ENCODE measurements around the gene KRTAP10-10. TPM values are rescaled to one million over a fixed set of nuclear protein-coding genes. Genes with fewer than 3 reads are reported as not detected.

The KRTAP10-10 gene
- total RNA-seq, 2 donors from 2014 or later = not detected

DNA sequence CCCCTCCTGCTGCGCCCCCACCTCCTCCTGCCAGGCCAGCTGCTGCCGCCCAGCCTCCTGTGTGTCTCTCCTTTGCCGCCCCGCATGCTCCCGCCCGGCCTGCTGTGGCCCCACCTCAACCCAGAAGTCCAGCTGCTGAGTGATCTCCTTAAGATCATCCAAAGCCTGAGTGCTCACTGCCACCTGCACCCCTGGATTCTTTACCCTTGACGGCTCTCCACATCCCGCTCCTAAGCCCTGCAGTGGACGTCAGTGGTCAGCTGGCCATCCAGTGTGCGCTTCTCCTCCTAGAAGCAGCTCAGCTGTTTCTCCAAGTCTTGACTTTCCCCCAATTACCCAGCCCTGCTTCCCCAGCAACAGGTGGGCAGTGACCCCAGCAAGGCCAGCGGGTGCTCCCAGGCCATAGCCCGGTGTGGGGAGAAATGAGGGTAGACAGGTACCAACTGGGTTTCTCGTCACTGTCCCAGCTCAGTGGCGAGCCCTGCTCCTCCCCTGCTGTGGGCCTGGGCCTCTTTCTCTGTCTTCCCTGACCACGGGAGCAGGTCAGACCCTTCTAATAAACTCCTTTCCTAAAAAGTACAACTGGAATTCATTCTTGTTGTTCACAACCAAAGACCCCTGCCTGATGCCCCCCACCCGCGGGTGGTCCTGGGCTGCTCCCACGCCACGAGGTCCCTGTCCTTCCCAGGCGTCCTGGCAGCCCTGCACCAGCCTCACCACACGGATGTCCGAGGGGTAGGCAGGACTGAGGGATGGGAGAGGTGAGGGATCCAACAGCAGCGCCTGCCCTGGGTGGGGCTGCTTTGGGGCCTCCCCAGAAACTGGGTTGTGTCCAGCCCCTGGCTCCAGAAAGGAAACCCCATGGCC, 35.3 kb upstream of the KRTAP10-10 start:
- intact Hi-C loops (cut with DNase I) = no loop called here

GRCh38 chr21:44602463-44602850, 34.7 kb upstream of the KRTAP10-10 start:
- no peak for DNase-seq (ENCODE audit: low spot score)
- intact Hi-C loops (cut with DNase I) = no loop called here

More for the DNA sequence above, 35.3 kb upstream of the KRTAP10-10 start:
- peak; percentile 51 for DNase-seq (ENCODE audit: low spot score)

DNA sequence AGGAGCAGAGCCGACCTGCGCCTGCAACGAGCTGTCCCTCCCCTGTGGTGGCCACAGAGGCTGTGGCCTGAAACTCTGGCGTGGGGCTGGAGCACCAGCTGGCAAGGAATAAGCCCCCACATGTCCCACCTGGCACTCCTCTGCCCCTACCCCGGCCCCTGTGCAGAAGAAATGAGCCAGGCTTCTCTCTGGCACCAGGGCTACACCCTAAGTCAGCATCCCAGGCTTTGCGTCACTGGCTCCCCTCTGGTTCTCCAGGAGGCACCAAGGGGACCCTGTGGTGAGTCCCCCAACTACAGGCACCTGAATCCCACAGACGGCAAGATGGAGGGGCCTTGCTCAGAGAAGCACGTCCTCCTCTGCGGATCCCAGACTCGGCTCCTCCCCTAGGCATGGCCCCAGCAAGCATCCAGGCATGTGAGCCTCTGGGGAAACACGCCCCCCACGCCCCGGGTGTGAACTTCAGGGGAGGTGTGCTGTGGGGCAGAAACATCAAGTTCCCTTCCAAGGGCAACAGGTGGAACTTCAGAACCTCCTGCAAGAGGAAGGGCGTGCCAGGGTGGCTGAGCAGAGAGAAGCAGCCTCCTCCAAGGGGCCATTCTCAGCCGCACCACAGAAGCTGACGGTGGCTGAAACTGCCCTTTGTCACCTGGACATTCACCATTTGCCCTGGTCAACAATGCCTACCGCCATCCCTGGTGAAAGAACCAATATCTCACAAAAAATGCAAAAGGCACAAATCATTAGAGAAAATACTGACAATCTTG, 33.9 kb upstream of the KRTAP10-10 start:
- intact Hi-C loops (cut with DNase I) = no loop called here
- DNase-seq (ENCODE audit: low spot score) = peak; percentile 37

DNA sequence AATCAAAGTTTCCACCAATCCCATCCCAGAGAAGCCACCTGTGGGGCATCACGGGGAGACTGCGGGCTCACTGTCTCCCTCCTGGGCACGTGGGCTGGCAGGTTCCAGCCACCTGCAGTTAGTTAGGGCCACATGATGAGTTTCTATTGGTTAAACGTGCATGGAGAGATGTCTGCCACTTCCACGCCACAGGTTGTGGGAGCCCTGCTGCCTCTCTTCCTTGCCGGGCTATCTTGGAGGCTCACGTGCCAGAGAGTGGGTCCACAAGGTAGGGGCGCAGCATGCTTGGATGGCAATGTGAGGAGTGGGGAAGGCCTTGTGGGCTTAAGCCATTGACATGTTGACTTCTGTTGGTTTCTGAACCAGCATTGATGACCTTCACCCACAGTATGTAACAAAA, 33.2 kb upstream of the KRTAP10-10 start:
- DNase-seq (ENCODE audit: low spot score) = peak; percentile 57
- intact Hi-C loops (cut with DNase I) = no loop called here

- intact Hi-C loops (cut with DNase I) = no loop called here
- no peak for DNase-seq (ENCODE audit: low spot score)
Observed at GRCh38 chr21:44606495-44606894, 30.7 kb upstream of the KRTAP10-10 start.

DNA sequence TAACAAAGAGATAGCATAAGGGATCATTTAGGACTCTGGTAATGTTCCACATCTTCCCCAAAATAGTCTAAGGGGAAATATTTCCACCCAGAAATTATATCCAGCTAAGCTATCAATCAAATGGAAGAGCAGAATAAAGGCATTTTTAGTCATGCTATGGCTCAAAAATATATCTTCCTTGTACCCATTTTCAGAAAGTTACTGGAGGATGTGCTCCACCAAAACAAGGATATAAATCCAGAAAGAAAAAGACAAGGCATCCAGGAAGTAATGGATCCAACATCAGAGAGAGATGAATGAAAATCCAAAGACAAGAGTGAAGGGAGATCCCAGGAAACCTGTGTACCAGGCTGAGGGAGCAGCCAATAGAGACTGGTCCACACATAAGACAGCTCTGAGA, 28.0 kb upstream of the KRTAP10-10 start:
- DNase-seq (ENCODE audit: low spot score) = no peak
- intact Hi-C loops (cut with DNase I) = no loop called here

GRCh38 chr21:44610157-44610843, 26.9 kb upstream of the KRTAP10-10 start:
- DNase-seq (ENCODE audit: low spot score) = peak; percentile 55
- intact Hi-C loops (cut with DNase I) = loop anchor here in 1 of 2 donors (10.0 kb wide), 1 partner anchor 305 kb away; no protein-coding TSS in a partner anchor

GRCh38 chr21:44611551-44611950, 25.6 kb upstream of the KRTAP10-10 start:
- no peak for DNase-seq (ENCODE audit: low spot score)

DNA sequence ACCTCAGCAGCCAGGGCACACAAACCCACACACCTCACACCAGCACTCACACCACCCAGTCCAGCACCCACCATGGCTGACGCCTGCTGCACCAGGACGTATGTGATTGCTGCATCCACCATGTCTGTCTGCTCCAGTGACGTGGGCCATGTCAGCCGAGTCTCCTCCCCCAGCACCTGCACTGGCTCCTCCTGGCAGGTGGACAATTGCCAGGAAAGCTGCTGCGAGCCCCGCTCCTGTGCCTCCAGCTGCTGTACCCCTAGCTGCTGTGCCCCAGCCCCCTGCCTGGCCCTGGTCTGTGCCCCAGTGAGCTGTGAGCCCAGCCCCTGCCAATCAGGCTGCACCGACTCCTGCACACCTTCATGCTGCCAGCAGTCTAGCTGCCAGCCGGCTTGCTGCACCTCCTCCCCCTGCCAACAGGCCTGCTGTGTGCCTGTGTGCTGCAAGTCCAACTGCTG, 25.1 kb upstream of the KRTAP10-10 start, which contains the start of gene KRTAP10-8:
Gene KRTAP10-8 (plus strand): TSS at position 51 of the 458 bp plus-strand sequence. CDS start 22 bp downstream, at position 73.
- intact Hi-C loops (cut with DNase I) = loop anchor here in 1 of 2 donors (10.0 kb wide), 1 partner anchor 303 kb away; no protein-coding TSS in a partner anchor
- DNase-seq (ENCODE audit: low spot score) = peak; percentile 71

More at GRCh38 chr21:44611551-44611950, 25.6 kb upstream of the KRTAP10-10 start:
- intact Hi-C loops (cut with DNase I) = loop anchor here in 1 of 2 donors (10.0 kb wide), 1 partner anchor 303 kb away; no protein-coding TSS in a partner anchor

- intact Hi-C loops (cut with DNase I) = loop anchor here in 1 of 2 donors (10.0 kb wide), 1 partner anchor 302 kb away; no protein-coding TSS in a partner anchor
- DNase-seq (ENCODE audit: low spot score) = peak; percentile 66
Observed at GRCh38 chr21:44612669-44613229, 24.4 kb upstream of the KRTAP10-10 start.

GRCh38 chr21:44613386-44614155, 23.6 kb upstream of the KRTAP10-10 start:
- intact Hi-C loops (cut with DNase I) = loop anchor here in 1 of 2 donors (10.0 kb wide), 1 partner anchor 301 kb away; no protein-coding TSS in a partner anchor
- DNase-seq (ENCODE audit: low spot score) = peak; percentile 71

DNA sequence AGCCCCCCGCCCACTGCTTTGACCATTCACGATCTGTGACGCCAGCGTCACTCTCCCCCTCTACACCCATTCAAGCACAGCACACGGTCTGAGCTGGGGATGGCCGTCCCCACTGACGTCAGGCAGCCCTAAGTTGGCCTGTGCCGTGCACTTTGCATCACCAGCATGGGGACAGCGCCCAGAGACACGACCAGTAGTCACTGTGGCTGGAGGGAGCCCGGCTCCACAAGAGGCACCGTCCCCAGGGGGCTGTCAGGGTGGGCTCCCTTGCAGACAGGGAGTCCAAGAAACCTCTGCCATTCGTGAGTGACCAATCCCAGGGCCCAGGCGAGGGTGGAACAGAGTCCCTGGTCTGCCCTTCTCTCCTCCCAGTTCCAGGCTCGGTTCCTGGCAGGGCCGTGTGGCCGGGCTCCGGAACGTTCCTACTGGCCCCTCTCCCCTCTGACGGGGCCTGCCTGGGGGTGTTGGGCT, 23.0 kb upstream of the KRTAP10-10 start:
- DNase-seq (ENCODE audit: low spot score) = peak; percentile 73

DNA sequence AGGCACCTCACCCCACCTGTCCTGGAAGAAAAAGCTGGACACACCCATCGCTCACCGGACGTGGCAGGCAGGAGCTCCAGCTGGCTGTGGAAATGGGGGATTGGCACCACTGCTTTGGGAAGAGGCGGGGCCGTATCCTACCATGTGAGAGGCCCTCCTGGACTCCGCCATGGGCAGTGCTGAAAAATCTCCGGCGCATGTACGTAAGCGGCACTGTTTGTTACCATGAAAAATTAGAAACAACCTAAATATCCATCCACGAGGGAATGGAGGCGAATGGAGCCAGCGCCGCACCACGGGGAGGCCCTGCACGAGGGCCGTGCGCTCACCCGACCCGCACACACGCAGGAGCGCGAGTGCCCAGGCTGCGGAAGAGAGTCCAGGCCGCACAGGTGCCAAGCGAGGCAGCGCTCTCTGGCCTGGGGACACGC, 22.2 kb upstream of the KRTAP10-10 start:
- peak; percentile 66 for DNase-seq (ENCODE audit: low spot score)
- intact Hi-C loops (cut with DNase I) = loop anchor here in 1 of 2 donors (10.0 kb wide), 1 partner anchor 300 kb away; no protein-coding TSS in a partner anchor

More for the DNA sequence above, 23.0 kb upstream of the KRTAP10-10 start:
- intact Hi-C loops (cut with DNase I) = loop anchor here in 1 of 2 donors (10.0 kb wide), 1 partner anchor 301 kb away; no protein-coding TSS in a partner anchor

DNA sequence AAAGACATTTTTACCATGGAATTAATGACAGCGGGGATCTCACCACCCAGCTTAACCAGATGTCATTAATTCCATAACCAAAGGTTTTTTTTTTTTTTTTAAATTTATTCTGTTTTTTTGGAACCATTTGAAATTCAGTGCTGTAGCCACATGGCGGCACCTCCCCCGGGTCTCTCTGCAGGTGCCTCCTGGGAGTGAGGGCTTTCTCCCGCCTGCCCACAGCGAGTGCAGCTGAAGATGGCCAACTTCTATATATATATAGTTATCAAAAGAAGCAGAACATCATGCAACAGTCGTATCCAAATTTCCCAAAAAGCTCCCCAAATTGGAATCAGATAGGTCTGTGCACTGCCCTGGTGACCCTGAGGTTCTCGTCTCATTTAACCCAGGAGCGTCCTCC, 21.7 kb upstream of the KRTAP10-10 start:
- no peak for DNase-seq (ENCODE audit: low spot score)
- intact Hi-C loops (cut with DNase I) = loop anchor here in 1 of 2 donors (10.0 kb wide), 1 partner anchor 299 kb away; no protein-coding TSS in a partner anchor

DNA sequence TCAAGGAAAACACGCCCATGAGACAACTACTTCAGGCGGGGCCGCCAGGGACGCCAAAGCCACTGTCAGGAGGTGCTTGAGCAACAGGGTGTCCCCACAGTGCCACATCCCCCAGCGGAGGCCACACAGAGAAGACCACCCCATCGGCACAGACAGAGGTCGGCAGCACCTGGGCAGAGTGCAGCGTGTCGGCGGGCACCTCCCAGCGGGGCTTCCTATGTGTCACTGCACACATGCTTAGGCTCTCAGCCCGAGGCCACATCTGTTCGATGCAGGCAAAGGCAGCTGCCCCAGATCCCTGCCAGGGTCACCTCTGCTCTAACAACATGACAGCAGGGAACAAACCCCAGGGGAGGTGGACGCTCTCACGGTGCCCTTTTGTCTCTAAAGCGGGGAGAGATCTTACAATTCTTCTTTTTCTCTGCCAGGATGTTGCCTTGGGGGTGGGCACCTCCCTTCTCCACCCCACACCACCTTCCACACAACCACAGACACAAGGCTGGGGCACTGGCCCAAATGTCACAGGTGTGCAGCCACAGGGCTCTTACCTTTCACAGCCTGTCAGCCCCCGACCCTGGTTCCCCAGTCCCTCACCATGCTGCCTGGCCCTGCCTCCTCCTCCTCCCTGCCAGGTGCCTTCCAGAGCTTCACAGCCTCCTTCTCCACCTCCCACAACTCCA, 21.1 kb upstream of the KRTAP10-10 start:
- DNase-seq (ENCODE audit: low spot score) = peak; percentile 68
- intact Hi-C loops (cut with DNase I) = loop anchor here in 1 of 2 donors (10.0 kb wide), 1 partner anchor 299 kb away; no protein-coding TSS in a partner anchor

DNA sequence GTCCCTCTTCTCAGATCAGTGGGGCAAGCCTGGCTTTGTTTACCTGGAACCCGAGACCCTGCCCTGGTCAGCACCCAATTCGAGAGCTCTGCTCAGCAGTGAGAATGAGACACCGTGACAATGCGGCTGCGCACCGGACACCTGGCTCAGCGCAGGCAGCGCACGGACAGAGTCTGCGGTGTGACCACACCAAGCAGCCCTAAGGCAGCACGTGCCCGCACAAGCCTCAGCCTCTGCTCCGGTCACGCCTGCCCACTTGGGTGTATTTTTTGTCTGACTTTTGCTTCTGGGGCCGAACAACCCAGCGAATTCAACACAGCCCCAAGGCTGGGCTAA, 20.6 kb upstream of the KRTAP10-10 start:
- DNase-seq (ENCODE audit: low spot score) = peak; percentile 50
- intact Hi-C loops (cut with DNase I) = loop anchor here in 1 of 2 donors (10.0 kb wide), 1 partner anchor 298 kb away; no protein-coding TSS in a partner anchor

- no peak for DNase-seq (ENCODE audit: low spot score)
- intact Hi-C loops (cut with DNase I) = loop anchor here in 1 of 2 donors (10.0 kb wide), 1 partner anchor 298 kb away; no protein-coding TSS in a partner anchor
Observed at GRCh38 chr21:44617071-44617501, 20.1 kb upstream of the KRTAP10-10 start.
